Frontal cortex (tissue), 1 donor: ENCODE measurements around the gene POLR3F. TPM values are rescaled to one million over a fixed set of nuclear protein-coding genes. Genes with fewer than 3 reads are reported as not detected.

Experiments
- small RNA-seq: library from RNA; depleted of rRNA; stranded (forward); fragments of <200 nt; gene quantifications from one replicate; pipeline ENCODE3, GENCODE V24; 2014
- total RNA-seq: library from RNA; depleted of rRNA; stranded (reverse); fragments of >200 nt; gene quantifications from one replicate; pipeline ENCODE4 v1.2.3, GENCODE V29; 2014

Gene POLR3F
- total RNA-seq, 1 donor from 2014 or later: 35.5 TPM

Small RNA genes lying within 50 kb of the gene (small RNA-seq; reads per million reads assigned to genes)
- gene MIR3192 (not detected), gene RNA5SP476 (not detected)

Other genes starting within 250 kb of the POLR3F start
- gene ZNF133, start 178.9 kb upstream of the POLR3F start, total RNA-seq: 26.9 TPM
- 5.3 TPM for gene DZANK1, start 360 bp upstream of the POLR3F start, total RNA-seq
- gene RBBP9, start 29.8 kb downstream of the POLR3F start, total RNA-seq: 26.5 TPM
- gene SEC23B, start 40.5 kb downstream of the POLR3F start, total RNA-seq: 68.9 TPM
- gene SMIM26, start 100.0 kb downstream of the POLR3F start, total RNA-seq: 101 TPM
- gene DTD1, start 120.7 kb downstream of the POLR3F start, total RNA-seq: 98.2 TPM